Activated CD8-positive, alpha-beta memory T cell treated with anti-CD3 and anti-CD28 coated beads, Interleukin-2, amount 10 ng/mL, durations not matched to agents 7 days and 5 days (primary cell): ENCODE data around the gene GFI1B. TPM values are rescaled to one million over a fixed set of nuclear protein-coding genes. Genes with fewer than 3 reads are reported as not detected.
"Not testable (repeated sequence)": the region's sequence is repeated elsewhere in the genome, so short reads cannot be mapped to it uniquely, and the experiment has no call there.

Source experiments
- ATAC-seq: fragments of 150-1000 bp; cut with Tn5 transposase; one replicate; pipeline ENCODE4 v1.10.0; 2021; ENCODE audit warnings: moderate library complexity
- CTCF ChIA-PET: fragments of 350-600 bp; sonication (Branson Sonifier 250); formaldehyde crosslinking; loops from one replicate; lab custom pipeline; 2021; ENCODE audit warnings: antibody characterized with exemption; lab: Charles Lee
- DNase-seq: peaks from one replicate; pipeline ENCODE4 v3.0.0-alpha.2; 2020
- H3K27ac Mint-ChIP-seq: one replicate; pipeline ENCODE4 v1.8.0; 2021; ENCODE audit warnings: mild to moderate bottlenecking, mixed read lengths
- H3K27me3 Mint-ChIP-seq: one replicate; pipeline ENCODE4 v1.8.0; 2021; ENCODE audit warnings: mixed read lengths
- H3K36me3 Mint-ChIP-seq: one replicate; pipeline ENCODE4 v1.8.0; 2021; ENCODE audit warnings: mild to moderate bottlenecking, mixed read lengths
- H3K4me1 Mint-ChIP-seq: one replicate; pipeline ENCODE4 v1.8.0; 2021; ENCODE audit warnings: mixed read lengths
- H3K4me3 Mint-ChIP-seq: one replicate; pipeline ENCODE4 v1.8.0; 2021; ENCODE audit warnings: mild to moderate bottlenecking, moderate library complexity, mixed read lengths
- H3K9me3 Mint-ChIP-seq: one replicate; pipeline ENCODE4 v1.8.0; 2022; ENCODE audit warnings: low read depth, mixed read lengths
- total RNA-seq, 2 experiments: library from RNA; stranded (reverse); gene quantifications; one replicate each; pipeline ENCODE4 v1.2.3, GENCODE V29; 2021

The GFI1B gene
- total RNA-seq, 2 experiments from 2014 or later = not detected

GRCh38 chr9:132989014-132989310, 10.5 kb downstream of the GFI1B start:
- Mint-ChIP-seq H3K9me3 (peaks cover 2% of the 10 kb centered on the region), H3K4me1 (peaks cover 15% of the 10 kb centered on the region), H3K4me3 (no peak overlapping the region), H3K27ac (no peak overlapping the region), H3K27me3 (peaks cover 43% of the 10 kb centered on the region), H3K36me3 (no peaks in the 10 kb centered on the region)
- ATAC-seq (no peak), DNase-seq (no peak)
- CTCF ChIA-PET = interaction anchor here (0.8 kb wide), 1 partner anchor 33 kb away, joined by 5 read pairs; no protein-coding TSS in a partner anchor

- CTCF ChIA-PET = no interaction called here
- H3K9me3 Mint-ChIP-seq = peaks cover 2% of the 10 kb centered on the region
- ATAC-seq (no peak), DNase-seq (no peak)
- peaks cover 20% of the 10 kb centered on the region for H3K4me1 Mint-ChIP-seq
- no peak overlapping the region for H3K4me3 Mint-ChIP-seq
- H3K27me3 Mint-ChIP-seq = peaks cover 49% of the 10 kb centered on the region
- H3K36me3 Mint-ChIP-seq = no peaks in the 10 kb centered on the region
- H3K27ac Mint-ChIP-seq = no peak overlapping the region
Measured at GRCh38 chr9:132989414-132989996, 11.0 kb downstream of the GFI1B start.

GRCh38 chr9:132989998-132990557, 11.6 kb downstream of the GFI1B start:
- not testable (repeated sequence) for H3K27ac Mint-ChIP-seq, DNase-seq, H3K4me3 Mint-ChIP-seq, H3K36me3 Mint-ChIP-seq, H3K9me3 Mint-ChIP-seq
- peak; percentile 34 for ATAC-seq
- Mint-ChIP-seq H3K4me1 (peaks cover 25% of the 10 kb centered on the region), H3K27me3 (peaks cover 53% of the 10 kb centered on the region)
- CTCF ChIA-PET = interaction anchor here (1.2 kb wide), 1 partner anchor 12 kb away, joined by 3 read pairs; no protein-coding TSS in a partner anchor

- DNase-seq (no peak), ATAC-seq (no peak)
- Mint-ChIP-seq H3K9me3 (peaks cover 2% of the 10 kb centered on the region), H3K36me3 (no peaks in the 10 kb centered on the region), H3K27ac (no peak overlapping the region), H3K4me3 (no peak overlapping the region), H3K4me1 (peaks cover 25% of the 10 kb centered on the region), H3K27me3 (peaks cover 53% of the 10 kb centered on the region)
- CTCF ChIA-PET = interaction anchor here (1.2 to 4.7 kb wide), 4 partner anchors 13 to 168 kb away, joined by 3 to 18 read pairs (median 3); partner anchors contain the start of gene GTF3C5
Measured at GRCh38 chr9:132990781-132991180, 12.3 kb downstream of the GFI1B start.

GRCh38 chr9:132991351-132992300, 13.1 kb downstream of the GFI1B start:
- Mint-ChIP-seq H3K4me1 (peaks cover 25% of the 10 kb centered on the region), H3K36me3 (no peaks in the 10 kb centered on the region), H3K4me3 (no peak overlapping the region), H3K9me3 (peaks cover 2% of the 10 kb centered on the region), H3K27me3 (peaks cover 45% of the 10 kb centered on the region), H3K27ac (no peak overlapping the region)
- peak; percentile 63 for ATAC-seq
- peak; percentile 79 for DNase-seq
- CTCF ChIA-PET = interaction anchor here (1.1 to 4.7 kb wide), 6 partner anchors 10 to 167 kb away, joined by 3 to 18 read pairs (median 4); partner anchors contain the start of gene GTF3C5

GRCh38 chr9:132993511-132993939, 15.0 kb downstream of the GFI1B start:
- ATAC-seq (no peak), DNase-seq (no peak)
- no peak overlapping the region for H3K4me3 Mint-ChIP-seq
- peaks cover 25% of the 10 kb centered on the region for H3K4me1 Mint-ChIP-seq
- no peaks in the 10 kb centered on the region for H3K36me3 Mint-ChIP-seq
- CTCF ChIA-PET = interaction anchor here (2.6 to 4.7 kb wide), 2 partner anchors 16 to 29 kb away, joined by 8 to 18 read pairs; no protein-coding TSS in a partner anchor
- H3K27me3 Mint-ChIP-seq = peaks cover 51% of the 10 kb centered on the region
- H3K9me3 Mint-ChIP-seq = peaks cover 2% of the 10 kb centered on the region
- no peak overlapping the region for H3K27ac Mint-ChIP-seq

DNA sequence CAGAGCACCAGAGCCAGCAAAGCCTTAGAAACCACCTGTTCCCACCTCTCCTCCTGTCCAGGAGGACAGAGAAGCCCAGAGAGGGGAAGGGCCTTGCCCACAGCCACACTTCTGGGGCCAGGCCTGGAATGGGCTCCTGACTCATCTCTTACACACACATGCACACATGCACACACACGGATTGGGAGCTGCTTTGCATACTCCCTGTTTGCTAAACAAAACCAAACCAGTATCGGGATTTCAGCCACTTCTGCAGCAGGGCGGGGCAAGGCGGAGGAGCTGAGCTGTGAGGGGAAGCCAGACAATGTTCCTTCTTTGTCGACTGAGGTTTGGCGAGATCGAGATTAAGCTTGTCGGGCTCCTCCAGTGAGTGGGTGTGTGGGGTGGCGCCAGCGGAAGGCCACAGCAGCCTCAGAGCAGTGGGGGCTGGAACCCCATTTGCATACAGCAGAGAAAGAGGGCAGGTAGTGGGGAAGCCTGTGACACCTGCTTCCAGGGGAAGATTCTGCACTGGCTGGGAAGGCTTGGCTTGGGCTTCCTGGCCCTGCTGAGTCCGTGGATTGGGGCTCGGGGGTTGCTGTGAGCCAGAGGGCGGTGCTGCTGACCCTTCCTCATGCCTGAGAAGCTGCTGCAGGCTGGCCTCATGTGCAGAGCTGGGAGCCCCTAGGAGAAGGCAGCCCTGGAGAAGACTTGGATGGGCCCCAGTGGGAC, 16.1 kb downstream of the GFI1B start:
- H3K9me3 Mint-ChIP-seq = peaks cover 2% of the 10 kb centered on the region
- H3K27ac Mint-ChIP-seq = no peak overlapping the region
- H3K27me3 Mint-ChIP-seq = peaks cover 57% of the 10 kb centered on the region
- peaks cover 25% of the 10 kb centered on the region for H3K4me1 Mint-ChIP-seq
- no peak overlapping the region for H3K4me3 Mint-ChIP-seq
- CTCF ChIA-PET = interaction anchor here (4.7 kb wide), 1 partner anchor 28 kb away, joined by 18 read pairs; no protein-coding TSS in a partner anchor
- peak; percentile 57 for DNase-seq
- ATAC-seq = peak; percentile 35
- H3K36me3 Mint-ChIP-seq = no peaks in the 10 kb centered on the region

- DNase-seq (no peak), ATAC-seq (no peak)
- no peaks in the 10 kb centered on the region for H3K36me3 Mint-ChIP-seq
- H3K27me3 Mint-ChIP-seq = peaks cover 59% of the 10 kb centered on the region
- peaks cover 2% of the 10 kb centered on the region for H3K9me3 Mint-ChIP-seq
- CTCF ChIA-PET = interaction anchor here (4.7 kb wide), 1 partner anchor 27 kb away, joined by 18 read pairs; no protein-coding TSS in a partner anchor
- H3K4me3 Mint-ChIP-seq = no peak overlapping the region
- no peak overlapping the region for H3K27ac Mint-ChIP-seq
- peaks cover 25% of the 10 kb centered on the region for H3K4me1 Mint-ChIP-seq
Measured at GRCh38 chr9:132995121-132995420, 16.6 kb downstream of the GFI1B start.

DNA sequence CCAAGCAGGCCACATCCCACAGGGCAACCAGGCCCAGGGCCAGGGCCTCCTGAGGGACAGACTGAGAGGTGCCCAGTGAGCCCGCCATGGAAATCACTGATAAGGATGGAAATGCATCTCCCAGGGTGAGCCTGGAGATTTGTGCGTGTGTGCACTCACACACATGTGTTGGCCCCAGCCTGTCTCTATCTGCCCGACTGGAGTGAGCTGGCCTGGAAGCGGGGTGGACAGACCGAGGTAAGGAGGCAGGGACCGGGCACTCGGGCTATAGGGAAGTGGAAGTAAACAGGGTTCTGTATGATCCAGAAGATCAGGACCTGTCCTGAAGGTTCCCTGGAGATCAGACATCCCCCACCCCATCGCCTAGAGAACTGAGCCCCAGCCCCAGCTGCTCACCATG, 17.4 kb downstream of the GFI1B start:
- Mint-ChIP-seq H3K4me1 (peaks cover 25% of the 10 kb centered on the region), H3K4me3 (no peak overlapping the region), H3K27ac (no peak overlapping the region), H3K36me3 (no peaks in the 10 kb centered on the region), H3K9me3 (no peaks in the 10 kb centered on the region), H3K27me3 (peaks cover 60% of the 10 kb centered on the region)
- CTCF ChIA-PET = interaction anchor here (1.3 kb wide), 1 partner anchor 18 kb away, joined by 4 read pairs; the partner anchor contains the start of gene GFI1B
- DNase-seq (no peak), ATAC-seq (no peak)

DNA sequence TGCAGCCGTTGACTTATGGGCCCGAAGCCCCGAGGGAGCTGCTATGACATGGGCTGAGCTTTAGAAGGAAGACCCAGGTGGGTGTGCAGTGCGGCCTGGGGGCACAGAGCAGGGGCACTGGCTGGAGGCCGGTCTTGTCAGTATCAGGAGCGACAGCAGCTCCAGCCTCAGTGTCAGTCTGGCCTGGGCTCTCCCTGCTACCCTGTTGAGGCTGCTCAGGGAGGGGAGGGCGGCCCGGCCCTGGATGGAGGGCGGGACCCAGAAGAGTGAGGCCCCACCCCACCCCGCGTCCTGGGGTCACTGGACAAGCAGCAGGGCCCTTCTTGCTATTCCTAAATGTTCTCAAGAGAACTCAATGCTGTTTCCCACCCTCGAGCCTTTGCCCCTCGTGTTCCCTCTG, 18.0 kb downstream of the GFI1B start:
- ATAC-seq (no peak), DNase-seq (no peak)
- CTCF ChIA-PET = interaction anchor here (1.3 to 4.6 kb wide), 2 partner anchors 18 to 26 kb away, joined by 4 to 15 read pairs; partner anchors contain the start of gene GFI1B
- no peak overlapping the region for H3K4me3 Mint-ChIP-seq
- no peak overlapping the region for H3K27ac Mint-ChIP-seq
- peaks cover 57% of the 10 kb centered on the region for H3K27me3 Mint-ChIP-seq
- no peaks in the 10 kb centered on the region for H3K9me3 Mint-ChIP-seq
- H3K4me1 Mint-ChIP-seq = peaks cover 23% of the 10 kb centered on the region
- H3K36me3 Mint-ChIP-seq = no peaks in the 10 kb centered on the region

GRCh38 chr9:132997591-132997990, 19.1 kb downstream of the GFI1B start:
- H3K36me3 Mint-ChIP-seq = no peaks in the 10 kb centered on the region
- no peak overlapping the region for H3K4me3 Mint-ChIP-seq
- no peak for DNase-seq
- H3K4me1 Mint-ChIP-seq = peaks cover 17% of the 10 kb centered on the region
- no peaks in the 10 kb centered on the region for H3K9me3 Mint-ChIP-seq
- CTCF ChIA-PET = interaction anchor here (4.6 kb wide), 1 partner anchor 25 kb away, joined by 15 read pairs; no protein-coding TSS in a partner anchor
- no peak overlapping the region for H3K27ac Mint-ChIP-seq
- peaks cover 56% of the 10 kb centered on the region for H3K27me3 Mint-ChIP-seq
- no peak for ATAC-seq

DNA sequence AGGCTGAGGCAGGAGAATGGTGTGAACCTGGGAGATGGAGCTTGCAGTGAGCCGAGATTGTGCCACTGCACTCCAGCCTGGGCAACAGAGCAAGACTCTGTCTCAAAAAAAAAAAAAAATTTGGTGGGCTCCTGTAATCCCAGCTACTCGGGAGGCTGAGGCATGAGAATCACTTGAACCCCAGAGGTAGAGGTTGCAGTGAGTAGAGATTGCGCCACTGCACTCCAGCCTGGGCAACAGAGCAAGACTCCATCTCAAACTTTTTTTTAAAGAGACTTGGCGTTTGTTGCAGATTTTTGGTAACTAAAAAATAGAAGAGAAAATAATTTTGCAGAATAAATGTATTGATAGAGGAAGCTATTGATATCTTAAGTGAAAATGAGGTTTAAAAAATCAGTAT, 19.7 kb downstream of the GFI1B start:
- H3K4me1 Mint-ChIP-seq = peaks cover 22% of the 10 kb centered on the region
- H3K27ac Mint-ChIP-seq, H3K9me3 Mint-ChIP-seq, ATAC-seq, H3K4me3 Mint-ChIP-seq, DNase-seq, H3K36me3 Mint-ChIP-seq: not testable (repeated sequence)
- H3K27me3 Mint-ChIP-seq = peaks cover 56% of the 10 kb centered on the region
- CTCF ChIA-PET = interaction anchor here (4.6 kb wide), 1 partner anchor 24 kb away, joined by 15 read pairs; no protein-coding TSS in a partner anchor
